Neural progenitor cell (in vitro differentiated cells): Measurements from ENCODE around the gene RNF220. TPM values are rescaled to one million over a fixed set of nuclear protein-coding genes. Genes with fewer than 3 reads are reported as not detected.
A peak's percentile ranks its signal among the peaks of the same experiment; 100 is the strongest.

Experiments used
- DNase-seq: peaks from one replicate; pipeline ENCODE4 v3.0.0-alpha.2; 2016; ENCODE audit warnings: low spot score
- H2AFZ ChIP-seq: fragments of 200-600 bp; sonication (generic); replicated peaks from 2 replicates; pipeline ENCODE4 v1.6.1; 2016; ENCODE audit warnings: antibody characterized with exemption
- H3F3A ChIP-seq: fragments of 200-600 bp; sonication (generic); 2 replicates; pipeline ENCODE4 v1.6.1; 2016; ENCODE audit warnings: antibody characterized with exemption, low read depth
- H3K27ac ChIP-seq: fragments of 200-600 bp; sonication (generic); 2 replicates; pipeline ENCODE4 v1.5.1; 2016; ENCODE audit warnings: mild to moderate bottlenecking
- H3K27me3 ChIP-seq: fragments of 200-600 bp; sonication (generic); 2 replicates; pipeline ENCODE4 v1.6.1; 2016; ENCODE audit warnings: mild to moderate bottlenecking, moderate library complexity
- H3K36me3 ChIP-seq: fragments of 200-600 bp; sonication (generic); 2 replicates; pipeline ENCODE4 v1.5.1; 2016
- H3K4me1 ChIP-seq: fragments of 200-600 bp; sonication (generic); 2 replicates; pipeline ENCODE4 v1.6.1; 2016; ENCODE audit warnings: mixed run types
- H3K4me2 ChIP-seq: fragments of 200-600 bp; sonication (generic); 2 replicates; pipeline ENCODE4 v1.6.1; 2016
- H3K4me3 ChIP-seq: fragments of 200-600 bp; sonication (generic); 2 replicates; pipeline ENCODE4 v1.5.1; 2016
- H3K79me2 ChIP-seq: fragments of 200-600 bp; sonication (generic); 2 replicates; pipeline ENCODE4 v1.6.1; 2016; ENCODE audit warnings: low read depth
- H3K9ac ChIP-seq: fragments of 200-600 bp; sonication (generic); 2 replicates; pipeline ENCODE4 v1.6.1; 2016
- H3K9me3 ChIP-seq: fragments of 200-600 bp; sonication (generic); 2 replicates; pipeline ENCODE4 v1.5.1; 2016; ENCODE audit warnings: low read depth
- H4K20me1 ChIP-seq: fragments of 200-600 bp; sonication (generic); 2 replicates; pipeline ENCODE4 v1.6.1; 2016; ENCODE audit warnings: low read depth
- H3K27ac Mint-ChIP-seq: 3 replicates; pipeline ENCODE4 v1.8.0; 2021; ENCODE audit warnings: mixed read lengths
- H3K27me3 Mint-ChIP-seq: 2 replicates; pipeline ENCODE4 v1.8.0; 2022; ENCODE audit warnings: low read depth, mild to moderate bottlenecking, inconsistent platforms, moderate library complexity, mixed read lengths; ENCODE audit not compliant: insufficient read depth
- H3K36me3 Mint-ChIP-seq: 3 replicates; pipeline ENCODE4 v1.8.0; 2021; ENCODE audit warnings: mixed read lengths
- H3K4me1 Mint-ChIP-seq: 3 replicates; pipeline ENCODE4 v1.8.0; 2021; ENCODE audit warnings: mixed read lengths
- H3K4me3 Mint-ChIP-seq: 3 replicates; pipeline ENCODE4 v1.8.0; 2021; ENCODE audit warnings: mild to moderate bottlenecking, moderate library complexity, mixed read lengths
- H3K9me3 Mint-ChIP-seq: 3 replicates; pipeline ENCODE4 v1.8.0; 2020; ENCODE audit warnings: mixed read lengths
- CTCF ChIP-seq: fragments of 200-600 bp; sonication (generic); IDR thresholded peaks from 2 replicates; pipeline ENCODE4 v1.5.1; 2017; ENCODE audit warnings: antibody characterized with exemption, mild to moderate bottlenecking
- EZH2 ChIP-seq: fragments of 200-600 bp; sonication (generic); IDR thresholded peaks from 2 replicates; pipeline ENCODE4 v1.6.1; 2017; ENCODE audit warnings: antibody characterized with exemption, mild to moderate bottlenecking, moderate library complexity
- EZH2phosphoT487 ChIP-seq: fragments of 200-600 bp; sonication (generic); IDR thresholded peaks from 2 replicates; pipeline ENCODE4 v1.6.1; 2017; ENCODE audit warnings: antibody characterized with exemption
- total RNA-seq: library from RNA; depleted of rRNA; stranded (reverse); fragments of >200 nt; gene quantifications from 2 replicates; pipeline ENCODE4 v1.2.3, GENCODE V29; 2015; ENCODE audit warnings: low replicate concordance

Gene RNF220
- total RNA-seq, 1 donor from 2014 or later, result 93.8 TPM

GRCh38 chr1:44416408-44416807 is 11.4 kb downstream of the RNF220 start:
- Mint-ChIP-seq H3K9me3 (peaks cover 2% of the 10 kb centered on the region), H3K27me3 (peaks cover 33% of the 10 kb centered on the region), H3K27ac (no peak overlapping the region), H3K36me3 (no peaks in the 10 kb centered on the region), H3K4me3 (peak overlapping the region; percentile 36), H3K4me1 (peaks cover 27% of the 10 kb centered on the region)
- Histone ChIP-seq H3K4me2 (no peak overlapping the region), H3K4me3 (no peak overlapping the region), H3K9ac (no peak overlapping the region), H3K27me3 (peaks cover 100% of the 10 kb centered on the region), H4K20me1 (peaks cover 82% of the 10 kb centered on the region), H2AFZ (no peak overlapping the region), H3K4me1 (peaks cover 22% of the 10 kb centered on the region), H3K9me3 (no peaks in the 10 kb centered on the region), H3K36me3 (no peaks in the 10 kb centered on the region), H3K79me2 (no peaks in the 10 kb centered on the region), H3F3A (peaks cover 52% of the 10 kb centered on the region), H3K27ac (no peak overlapping the region)
- DNase-seq, result no peak
- TF ChIP-seq EZH2phosphoT487 (no peak), CTCF (no peak), EZH2 (no peak)

DNA sequence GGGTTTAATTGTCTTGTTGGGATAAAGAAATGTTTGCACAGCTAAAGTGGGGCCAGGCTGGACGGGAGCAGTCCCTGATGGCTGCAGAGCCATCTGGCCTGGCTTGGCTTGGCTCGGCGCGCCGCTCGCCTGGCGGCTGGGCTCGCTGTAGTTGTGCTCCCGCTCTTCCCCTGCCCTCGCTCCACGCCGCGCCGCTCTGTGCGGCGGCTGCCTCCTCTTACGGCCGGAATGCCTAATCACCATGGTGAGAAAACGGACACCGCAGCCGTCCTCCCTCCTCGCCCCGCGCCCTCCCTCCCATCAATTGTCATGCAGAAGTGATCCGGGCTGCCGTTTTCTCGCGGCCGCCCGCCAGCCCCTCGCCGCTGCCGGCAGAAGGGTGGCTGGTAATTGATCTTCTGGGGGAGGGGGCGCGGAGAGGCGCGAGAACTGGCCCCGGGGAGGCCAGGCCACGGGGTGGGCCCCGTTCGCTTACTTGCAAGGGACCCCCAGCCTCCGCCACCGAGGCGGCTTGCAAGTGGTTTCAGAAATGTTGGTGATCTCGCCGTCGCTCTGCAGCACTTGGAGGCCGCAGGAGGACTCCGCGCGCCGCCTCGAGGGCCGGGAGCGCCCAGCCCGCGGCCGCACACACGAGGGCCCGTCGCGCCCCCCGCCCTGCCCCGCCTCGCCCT is 12.4 kb downstream of the RNF220 start:
- H3K4me1 Mint-ChIP-seq, result peaks cover 38% of the 10 kb centered on the region
- Histone ChIP-seq H3F3A (peaks cover 59% of the 10 kb centered on the region), H3K4me1 (peaks cover 32% of the 10 kb centered on the region), H3K79me2 (no peaks in the 10 kb centered on the region), H3K4me2 (peak overlapping the region; percentile 85), H3K27me3 (peaks cover 100% of the 10 kb centered on the region), H3K9ac (no peak overlapping the region), H3K36me3 (no peaks in the 10 kb centered on the region), H3K4me3 (peak overlapping the region; percentile 47), H3K27ac (no peak overlapping the region), H4K20me1 (peaks cover 80% of the 10 kb centered on the region), H2AFZ (peak overlapping the region; percentile 84), H3K9me3 (no peaks in the 10 kb centered on the region)
- peak; percentile 95 for DNase-seq
- H3K9me3 Mint-ChIP-seq, result no peaks in the 10 kb centered on the region
- peaks cover 30% of the 10 kb centered on the region for H3K27me3 Mint-ChIP-seq
- no peaks in the 10 kb centered on the region for H3K36me3 Mint-ChIP-seq
- peak; percentile 87 for TF ChIP-seq EZH2phosphoT487
- no peak for TF ChIP-seq CTCF
- peak overlapping the region; percentile 80 for H3K4me3 Mint-ChIP-seq
- no peak overlapping the region for H3K27ac Mint-ChIP-seq

GRCh38 chr1:44418022-44418673 is 13.1 kb downstream of the RNF220 start:
- Histone ChIP-seq H3K4me2 (peak overlapping the region; percentile 85), H2AFZ (peak overlapping the region; percentile 84)
- peaks cover 30% of the 10 kb centered on the region for H3K27me3 Mint-ChIP-seq

More at GRCh38 chr1:44418022-44418673, 13.1 kb downstream of the RNF220 start:
- Histone ChIP-seq H3K27me3 (peaks cover 100% of the 10 kb centered on the region), H3K27ac (no peak overlapping the region), H3K9ac (no peak overlapping the region), H3K4me3 (peak overlapping the region; percentile 47), H3F3A (peaks cover 59% of the 10 kb centered on the region), H4K20me1 (peaks cover 80% of the 10 kb centered on the region), H3K36me3 (no peaks in the 10 kb centered on the region), H3K4me1 (peaks cover 32% of the 10 kb centered on the region), H3K9me3 (no peaks in the 10 kb centered on the region), H3K79me2 (no peaks in the 10 kb centered on the region)
- Mint-ChIP-seq H3K36me3 (no peaks in the 10 kb centered on the region), H3K27ac (peak overlapping the region; percentile 27), H3K4me3 (peak overlapping the region; percentile 84), H3K9me3 (no peaks in the 10 kb centered on the region), H3K4me1 (peaks cover 44% of the 10 kb centered on the region)
- peak; percentile 95 for TF ChIP-seq EZH2
- TF ChIP-seq EZH2phosphoT487, result peak; percentile 83
- no peak for TF ChIP-seq CTCF
- DNase-seq, result peak; percentile 67
